HFFc6 (cell line): Measurements from ENCODE around the gene ESRRB. TPM values are rescaled to one million over a fixed set of nuclear protein-coding genes. Genes with fewer than 3 reads are reported as not detected.

Experiments used
- DNase-seq: peaks from one replicate; pipeline ENCODE4 v3.0.0-alpha.2; 2018
- H3K27ac Mint-ChIP-seq: 2 replicates; pipeline ENCODE4 v1.8.0; 2020; ENCODE audit warnings: mild to moderate bottlenecking, mixed read lengths
- H3K27me3 Mint-ChIP-seq: 2 replicates; pipeline ENCODE4 v1.8.0; 2021; ENCODE audit warnings: mild to moderate bottlenecking, moderate library complexity, mixed read lengths; ENCODE audit not compliant: insufficient read depth
- H3K36me3 Mint-ChIP-seq: 2 replicates; pipeline ENCODE4 v1.8.0; 2021; ENCODE audit warnings: low read depth, mixed read lengths
- H3K4me1 Mint-ChIP-seq: 2 replicates; pipeline ENCODE4 v1.8.0; 2020; ENCODE audit warnings: low read depth, mixed read lengths
- H3K4me3 Mint-ChIP-seq: 2 replicates; pipeline ENCODE4 v1.8.0; 2020; ENCODE audit warnings: mild to moderate bottlenecking, moderate library complexity, mixed read lengths
- H3K9me3 Mint-ChIP-seq: 2 replicates; pipeline ENCODE4 v1.8.0; 2020; ENCODE audit warnings: mild to moderate bottlenecking, mixed read lengths
- total RNA-seq, 6 experiments: library from RNA; stranded (reverse); fragmentation: NEBNext Ultra II Directional; extraction: Animal tissue kit (Norgen Biotek cat#: 25700); gene quantifications; 2 replicates in 1 of 6; 3 replicates in 5 of 6; pipeline ENCODE4 v1.2.3, GENCODE V29; 2021
- TF ChIP-seq, protein P1 (sequence below): fragments of 200-600 bp; sonication (generic); IDR thresholded peaks from 2 replicates; pipeline ENCODE4 v1.5.0; 2021; ENCODE audit warnings: antibody characterized with exemption, mild to moderate bottlenecking

Gene ESRRB
- total RNA-seq, 6 experiments from 2014 or later: not detected

GRCh38 chr14:76456891-76457586, 81.1 kb downstream of the ESRRB start:
- no peaks in the 10 kb centered on the region for H3K4me1 Mint-ChIP-seq
- no peak overlapping the region for H3K4me3 Mint-ChIP-seq
- H3K9me3 Mint-ChIP-seq: no peaks in the 10 kb centered on the region
- H3K36me3 Mint-ChIP-seq: no peaks in the 10 kb centered on the region
- no peak overlapping the region for H3K27ac Mint-ChIP-seq
- DNase-seq: no peak
- peaks cover 32% of the 10 kb centered on the region for H3K27me3 Mint-ChIP-seq
- TF ChIP-seq, protein P1, sequence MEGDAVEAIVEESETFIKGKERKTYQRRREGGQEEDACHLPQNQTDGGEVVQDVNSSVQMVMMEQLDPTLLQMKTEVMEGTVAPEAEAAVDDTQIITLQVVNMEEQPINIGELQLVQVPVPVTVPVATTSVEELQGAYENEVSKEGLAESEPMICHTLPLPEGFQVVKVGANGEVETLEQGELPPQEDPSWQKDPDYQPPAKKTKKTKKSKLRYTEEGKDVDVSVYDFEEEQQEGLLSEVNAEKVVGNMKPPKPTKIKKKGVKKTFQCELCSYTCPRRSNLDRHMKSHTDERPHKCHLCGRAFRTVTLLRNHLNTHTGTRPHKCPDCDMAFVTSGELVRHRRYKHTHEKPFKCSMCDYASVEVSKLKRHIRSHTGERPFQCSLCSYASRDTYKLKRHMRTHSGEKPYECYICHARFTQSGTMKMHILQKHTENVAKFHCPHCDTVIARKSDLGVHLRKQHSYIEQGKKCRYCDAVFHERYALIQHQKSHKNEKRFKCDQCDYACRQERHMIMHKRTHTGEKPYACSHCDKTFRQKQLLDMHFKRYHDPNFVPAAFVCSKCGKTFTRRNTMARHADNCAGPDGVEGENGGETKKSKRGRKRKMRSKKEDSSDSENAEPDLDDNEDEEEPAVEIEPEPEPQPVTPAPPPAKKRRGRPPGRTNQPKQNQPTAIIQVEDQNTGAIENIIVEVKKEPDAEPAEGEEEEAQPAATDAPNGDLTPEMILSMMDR: no peak

DNA sequence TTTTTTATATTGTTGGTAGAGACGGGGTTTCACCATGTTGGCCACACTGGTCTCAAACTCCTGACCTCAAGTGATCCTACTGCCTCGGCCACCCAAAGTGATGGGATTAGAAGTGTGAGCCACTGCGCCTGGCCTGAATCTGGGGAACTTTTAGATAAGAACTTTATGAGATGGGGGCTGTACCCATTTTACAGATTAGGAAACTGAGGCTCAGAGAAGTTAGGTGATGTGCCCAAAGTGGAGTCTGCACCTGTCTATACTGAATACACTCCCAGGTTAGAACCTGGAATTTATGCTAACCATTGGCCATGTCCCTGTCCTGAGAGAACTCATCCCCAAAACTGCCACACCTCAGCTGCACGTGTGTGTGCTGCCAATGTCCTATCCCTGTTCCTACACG, 81.9 kb downstream of the ESRRB start:
- TF ChIP-seq, protein P1: no peak
- Mint-ChIP-seq H3K27me3 (peaks cover 27% of the 10 kb centered on the region), H3K9me3 (no peaks in the 10 kb centered on the region)

DNA sequence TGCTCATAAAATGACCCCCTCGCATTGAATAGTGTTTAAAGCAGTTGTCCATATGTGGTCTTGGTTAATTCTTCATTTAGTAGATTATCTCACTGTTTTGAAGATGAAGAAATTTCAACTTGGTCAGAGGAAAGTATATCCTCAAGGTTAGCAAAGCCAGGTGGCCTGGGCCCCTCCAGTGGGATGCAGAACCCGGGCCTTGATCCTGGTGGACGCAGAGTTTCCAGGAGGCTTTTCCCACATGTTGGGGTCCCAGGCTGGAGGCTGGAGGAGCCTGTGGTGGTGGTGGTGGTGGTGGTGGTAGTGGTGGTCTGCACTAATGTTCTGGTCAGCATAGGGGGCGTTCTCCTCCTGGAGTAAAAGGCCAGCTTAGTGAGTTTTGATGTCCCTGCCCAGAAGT, 85.9 kb downstream of the ESRRB start:
- Mint-ChIP-seq H3K4me3 (no peak overlapping the region), H3K36me3 (no peaks in the 10 kb centered on the region), H3K27me3 (peaks cover 28% of the 10 kb centered on the region), H3K27ac (no peak overlapping the region), H3K4me1 (no peaks in the 10 kb centered on the region), H3K9me3 (no peaks in the 10 kb centered on the region)
- TF ChIP-seq, protein P1: no peak
- DNase-seq: no peak

More for the DNA sequence above, 81.9 kb downstream of the ESRRB start:
- Mint-ChIP-seq H3K4me3 (no peak overlapping the region), H3K36me3 (no peaks in the 10 kb centered on the region), H3K4me1 (no peaks in the 10 kb centered on the region), H3K27ac (no peak overlapping the region)
- no peak for DNase-seq

GRCh38 chr14:76462330-76462729, 86.4 kb downstream of the ESRRB start:
- Mint-ChIP-seq H3K4me3 (no peak overlapping the region), H3K4me1 (no peaks in the 10 kb centered on the region), H3K36me3 (no peaks in the 10 kb centered on the region), H3K9me3 (no peaks in the 10 kb centered on the region), H3K27ac (no peak overlapping the region), H3K27me3 (peaks cover 28% of the 10 kb centered on the region)
- TF ChIP-seq, protein P1: no peak
- no peak for DNase-seq

GRCh38 chr14:76463105-76463504, 87.2 kb downstream of the ESRRB start:
- DNase-seq: no peak
- TF ChIP-seq, protein P1: no peak
- Mint-ChIP-seq H3K4me3 (no peak overlapping the region), H3K9me3 (no peaks in the 10 kb centered on the region), H3K4me1 (no peaks in the 10 kb centered on the region), H3K27ac (no peak overlapping the region), H3K27me3 (peaks cover 28% of the 10 kb centered on the region), H3K36me3 (no peaks in the 10 kb centered on the region)
